DND-41 (cell line): ENCODE measurements around the gene CD300H.

Experiments used
- CTCF ChIP-seq: IDR thresholded peaks from 2 replicates; pipeline ENCODE4 v1.5.1; 2012; ENCODE audit warnings: borderline replicate concordance, low read length, moderate library complexity, mild to moderate bottlenecking; ENCODE audit not compliant: poor library complexity, severe bottlenecking; ENCODE audit errors: extremely low read depth
- EZH2 ChIP-seq: IDR thresholded peaks from 3 replicates; pipeline ENCODE4 v1.6.1; 2012; ENCODE audit warnings: borderline replicate concordance, low read depth, mild to moderate bottlenecking, moderate library complexity, low read length, inconsistent platforms; ENCODE audit not compliant: severe bottlenecking

GRCh38 chr17:74532115-74532514 is 35.2 kb downstream of the CD300H start:
- TF ChIP-seq CTCF: no peak
- no peak for TF ChIP-seq EZH2
